ENCODE measurements around the gene PRR13. TPM values are rescaled to one million over a fixed set of nuclear protein-coding genes. Genes with fewer than 3 reads are reported as not detected.

The PRR13 gene
- total RNA-seq, 1 donor from 2014 or later = 172 TPM

- H3K4me1 ChIP-seq = peaks cover 5% of the 10 kb centered on the region
- no peak for ATAC-seq
- TF ChIP-seq, protein P1, sequence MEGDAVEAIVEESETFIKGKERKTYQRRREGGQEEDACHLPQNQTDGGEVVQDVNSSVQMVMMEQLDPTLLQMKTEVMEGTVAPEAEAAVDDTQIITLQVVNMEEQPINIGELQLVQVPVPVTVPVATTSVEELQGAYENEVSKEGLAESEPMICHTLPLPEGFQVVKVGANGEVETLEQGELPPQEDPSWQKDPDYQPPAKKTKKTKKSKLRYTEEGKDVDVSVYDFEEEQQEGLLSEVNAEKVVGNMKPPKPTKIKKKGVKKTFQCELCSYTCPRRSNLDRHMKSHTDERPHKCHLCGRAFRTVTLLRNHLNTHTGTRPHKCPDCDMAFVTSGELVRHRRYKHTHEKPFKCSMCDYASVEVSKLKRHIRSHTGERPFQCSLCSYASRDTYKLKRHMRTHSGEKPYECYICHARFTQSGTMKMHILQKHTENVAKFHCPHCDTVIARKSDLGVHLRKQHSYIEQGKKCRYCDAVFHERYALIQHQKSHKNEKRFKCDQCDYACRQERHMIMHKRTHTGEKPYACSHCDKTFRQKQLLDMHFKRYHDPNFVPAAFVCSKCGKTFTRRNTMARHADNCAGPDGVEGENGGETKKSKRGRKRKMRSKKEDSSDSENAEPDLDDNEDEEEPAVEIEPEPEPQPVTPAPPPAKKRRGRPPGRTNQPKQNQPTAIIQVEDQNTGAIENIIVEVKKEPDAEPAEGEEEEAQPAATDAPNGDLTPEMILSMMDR (IDR thresholded peaks at IDR 0.05) = no peak
- intact Hi-C loops (cut with DNase I) = no loop called here
- H3K27ac ChIP-seq = no peak overlapping the region
- peaks cover 100% of the 10 kb centered on the region for H3K36me3 ChIP-seq
- H3K27me3 ChIP-seq = no peaks in the 10 kb centered on the region
- H3K9me3 ChIP-seq = no peaks in the 10 kb centered on the region
- H3K4me3 ChIP-seq = no peak overlapping the region
- no peak for DNase-seq
Observed at GRCh38 chr12:53465679-53466078, 24.1 kb downstream of the PRR13 start.

GRCh38 chr12:53466640-53467039 is 25.1 kb downstream of the PRR13 start:
- no peaks in the 10 kb centered on the region for H3K9me3 ChIP-seq
- ATAC-seq (no peak), DNase-seq (peak; percentile 31)
- no peak overlapping the region for H3K4me3 ChIP-seq
- no peaks in the 10 kb centered on the region for H3K27me3 ChIP-seq
- H3K4me1 ChIP-seq = no peaks in the 10 kb centered on the region
- peaks cover 100% of the 10 kb centered on the region for H3K36me3 ChIP-seq
- intact Hi-C loops (cut with DNase I) = no loop called here
- H3K27ac ChIP-seq = no peak overlapping the region
- TF ChIP-seq, protein P1 (IDR thresholded peaks at IDR 0.05) = no peak

- Histone ChIP-seq H3K9me3 (no peaks in the 10 kb centered on the region), H3K27me3 (no peaks in the 10 kb centered on the region), H3K27ac (no peak overlapping the region), H3K36me3 (peaks cover 100% of the 10 kb centered on the region), H3K4me3 (no peak overlapping the region), H3K4me1 (no peaks in the 10 kb centered on the region)
- DNase-seq (no peak), ATAC-seq (no peak)
- intact Hi-C loops (cut with DNase I) = no loop called here
- TF ChIP-seq, protein P1 (IDR thresholded peaks at IDR 0.05) = no peak
Observed at GRCh38 chr12:53467082-53467481, 25.5 kb downstream of the PRR13 start.

GRCh38 chr12:53467880-53468279 is 26.3 kb downstream of the PRR13 start:
- no peaks in the 10 kb centered on the region for H3K9me3 ChIP-seq
- no peaks in the 10 kb centered on the region for H3K27me3 ChIP-seq
- DNase-seq (peak; percentile 38), ATAC-seq (no peak)
- intact Hi-C loops (cut with DNase I) = no loop called here
- peaks cover 3% of the 10 kb centered on the region for H3K4me1 ChIP-seq
- no peak overlapping the region for H3K4me3 ChIP-seq
- no peak overlapping the region for H3K27ac ChIP-seq
- TF ChIP-seq, protein P1 (IDR thresholded peaks at IDR 0.05) = no peak
- peaks cover 100% of the 10 kb centered on the region for H3K36me3 ChIP-seq

- no peak for ATAC-seq
- H3K27me3 ChIP-seq = no peaks in the 10 kb centered on the region
- intact Hi-C loops (cut with DNase I) = no loop called here
- no peak overlapping the region for H3K4me3 ChIP-seq
- H3K4me1 ChIP-seq = peaks cover 7% of the 10 kb centered on the region
- no peak for DNase-seq
- no peak overlapping the region for H3K27ac ChIP-seq
- no peaks in the 10 kb centered on the region for H3K9me3 ChIP-seq
- peaks cover 100% of the 10 kb centered on the region for H3K36me3 ChIP-seq
- TF ChIP-seq, protein P1 (IDR thresholded peaks at IDR 0.05) = no peak
Observed at GRCh38 chr12:53468282-53468681, 26.7 kb downstream of the PRR13 start.

GRCh38 chr12:53472056-53472582 is 30.6 kb downstream of the PRR13 start:
- intact Hi-C loops (cut with DNase I) = no loop called here
- Histone ChIP-seq H3K27me3 (no peaks in the 10 kb centered on the region), H3K9me3 (no peaks in the 10 kb centered on the region), H3K27ac (no peak overlapping the region), H3K36me3 (peaks cover 100% of the 10 kb centered on the region), H3K4me1 (peaks cover 24% of the 10 kb centered on the region), H3K4me3 (no peak overlapping the region)
- TF ChIP-seq, protein P1 (IDR thresholded peaks at IDR 0.05) = no peak
- ATAC-seq (no peak), DNase-seq (no peak)
